Stimulated activated CD4-positive, alpha-beta T cell treated with anti-CD3 and anti-CD28 coated beads, TNF-alpha, amount 100 ng/mL, for 1 hour (primary cell): ENCODE measurements around the gene KLK12.

Source experiments
- DNase-seq, 3 donors: peaks; one replicate each; pipeline ENCODE4 v3.0.0-alpha.2; 2020; ENCODE audit warnings: low read depth in 3 of 3, low spot score in 1 of 3

The KLK12 gene

GRCh38 chr19:51034704-51035103, at the start of gene KLK12:
KLK12 (minus strand) TSS chr19:51035002; CDS start chr19:51034621, 381 bp downstream.
- no peak for DNase-seq

- no peak for DNase-seq
These were observed 49.7 kb upstream of the KLK12 start for GRCh38 chr19:51084505-51084904.

- DNase-seq, result no peak
These were observed 49.0 kb upstream of the KLK12 start for GRCh38 chr19:51083783-51084182.

- no peak for DNase-seq
These were observed 48.4 kb upstream of the KLK12 start for GRCh38 chr19:51083181-51083580.

- DNase-seq, result no peak
These were observed 47.8 kb upstream of the KLK12 start, which contains the start of gene KLK14 for GRCh38 chr19:51082611-51083010. KLK14 (minus strand) TSS chr19:51082887; CDS start chr19:51082614, 273 bp downstream.

GRCh38 chr19:51081476-51081875, 46.7 kb upstream of the KLK12 start:
- no peak for DNase-seq

- DNase-seq, result no peak
These were observed 44.8 kb upstream of the KLK12 start for GRCh38 chr19:51079481-51080110.

GRCh38 chr19:51078731-51079130, 43.9 kb upstream of the KLK12 start:
- DNase-seq, result no peak

GRCh38 chr19:51078104-51078503, 43.3 kb upstream of the KLK12 start:
- no peak for DNase-seq

- DNase-seq, result no peak
These were observed 41.9 kb upstream of the KLK12 start for GRCh38 chr19:51076631-51077213.

- no peak for DNase-seq
These were observed 41.2 kb upstream of the KLK12 start for GRCh38 chr19:51075998-51076397.

GRCh38 chr19:51071095-51071405, 36.2 kb upstream of the KLK12 start:
- DNase-seq, result no peak

GRCh38 chr19:51070334-51071094, 35.7 kb upstream of the KLK12 start:
- DNase-seq, result no peak

- DNase-seq, result no peak
These were observed 31.8 kb upstream of the KLK12 start for GRCh38 chr19:51066393-51067186.

- no peak for DNase-seq
These were observed 30.6 kb upstream of the KLK12 start for GRCh38 chr19:51065221-51065960.

GRCh38 chr19:51064534-51065220, 29.9 kb upstream of the KLK12 start, which contains the start of gene KLK13:
KLK13 (minus strand) TSS chr19:51065092; CDS start chr19:51065067, 25 bp downstream.
- no peak for DNase-seq

GRCh38 chr19:51063664-51064063, 28.9 kb upstream of the KLK12 start:
- DNase-seq, result no peak

GRCh38 chr19:51060973-51061372, 26.2 kb upstream of the KLK12 start:
- no peak for DNase-seq

GRCh38 chr19:51060336-51060735, 25.5 kb upstream of the KLK12 start:
- DNase-seq, result no peak

GRCh38 chr19:51059715-51060114, 24.9 kb upstream of the KLK12 start:
- no peak for DNase-seq
